Stimulated activated CD8-positive, alpha-beta memory T cell treated with anti-CD3 and anti-CD28 coated beads, Interleukin-4, amount 100 ng/mL, for 4 hours (primary cell): Measurements from ENCODE around the gene FLOT2.
"Not testable (repeated sequence)": the region's sequence is repeated elsewhere in the genome, so short reads cannot be mapped to it uniquely, and the experiment has no call there.

Experiments used
- DNase-seq, 2 donors: peaks; one replicate each; pipeline ENCODE4 v3.0.0-alpha.2; 2020; ENCODE audit warnings: low read depth in 2 of 2, low spot score in 1 of 2

Gene FLOT2

DNA sequence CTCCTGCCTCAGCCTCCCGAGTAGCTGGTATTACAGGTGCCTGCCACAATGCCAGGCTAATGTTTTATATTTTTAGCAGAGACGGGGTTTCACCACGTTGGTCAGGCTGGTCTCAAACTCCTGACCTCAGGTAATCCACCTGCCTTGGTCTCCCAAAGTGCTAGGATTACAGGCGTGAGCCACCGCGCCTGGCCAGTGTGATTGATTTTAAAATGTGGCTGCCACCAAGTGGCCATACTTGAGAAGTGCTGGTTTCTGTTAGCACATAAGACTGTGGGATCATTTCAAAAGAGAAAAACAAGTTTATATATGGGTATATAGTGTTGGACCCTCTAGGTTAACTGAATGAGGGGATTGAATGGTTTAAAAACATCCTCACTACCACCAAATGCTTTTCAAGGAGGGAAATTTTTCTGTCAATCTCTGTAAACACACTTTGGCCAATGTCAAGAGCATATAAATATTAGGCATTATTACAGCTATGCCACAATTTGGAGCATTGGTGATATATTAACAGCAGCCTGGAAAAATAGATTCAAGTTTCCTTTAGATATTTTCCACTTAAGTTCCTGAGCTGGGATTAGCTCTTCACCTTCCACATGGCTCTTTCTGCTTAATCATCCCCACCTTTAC is 18.9 kb upstream of the FLOT2 start:
- no peak for DNase-seq

DNA sequence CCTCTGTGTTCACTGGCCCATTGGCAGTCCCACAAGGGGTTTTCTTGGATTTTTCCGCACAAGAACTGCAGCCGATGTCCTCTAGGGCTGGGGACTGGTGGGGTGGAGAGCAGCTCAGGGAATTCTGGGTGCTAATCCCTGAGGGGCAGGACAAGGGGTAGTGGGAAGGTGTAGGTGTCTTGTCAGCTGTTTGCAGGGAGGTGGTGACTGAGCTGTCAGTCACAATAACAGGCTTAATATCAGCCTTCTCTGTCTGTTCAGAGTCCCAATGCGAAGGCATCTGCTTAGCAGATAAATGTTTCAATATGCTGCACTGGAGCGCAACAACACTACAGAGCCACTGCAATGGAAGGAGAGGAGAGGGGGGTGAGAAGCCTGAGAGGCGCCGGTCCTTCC is 15.4 kb upstream of the FLOT2 start:
- no peak for DNase-seq

DNA sequence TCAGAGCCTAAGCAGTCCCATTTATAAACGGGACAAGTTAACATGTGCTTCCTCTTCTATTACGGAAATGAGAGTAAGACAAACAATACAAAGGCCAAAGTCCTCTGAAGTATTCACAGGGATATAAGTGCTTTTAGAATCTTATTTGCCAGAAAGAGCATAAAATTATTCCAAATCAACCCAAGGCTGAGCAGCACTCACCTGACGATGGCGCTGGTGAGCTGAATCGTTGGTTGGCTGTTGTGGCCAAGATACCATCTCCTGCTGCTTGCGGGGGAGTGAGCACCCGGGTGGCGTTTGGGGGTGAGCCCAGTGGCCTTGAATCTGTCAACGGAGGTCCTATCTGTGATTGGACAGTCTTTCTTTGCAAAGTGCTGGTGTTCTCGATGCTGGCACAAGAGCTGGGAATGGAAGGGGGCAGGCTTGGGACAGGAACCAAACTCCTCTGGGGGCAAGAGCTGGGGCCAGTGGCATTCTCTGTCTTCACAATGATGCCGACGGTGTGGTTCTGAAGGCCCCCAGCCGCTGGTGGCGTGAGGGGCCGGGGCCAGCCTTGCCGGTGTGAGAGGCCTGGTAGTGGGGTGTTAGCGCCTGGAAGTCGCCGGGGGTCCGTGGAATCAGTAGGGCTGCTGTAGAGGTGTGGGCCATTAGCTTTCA is 14.9 kb upstream of the FLOT2 start:
- no peak for DNase-seq

DNA sequence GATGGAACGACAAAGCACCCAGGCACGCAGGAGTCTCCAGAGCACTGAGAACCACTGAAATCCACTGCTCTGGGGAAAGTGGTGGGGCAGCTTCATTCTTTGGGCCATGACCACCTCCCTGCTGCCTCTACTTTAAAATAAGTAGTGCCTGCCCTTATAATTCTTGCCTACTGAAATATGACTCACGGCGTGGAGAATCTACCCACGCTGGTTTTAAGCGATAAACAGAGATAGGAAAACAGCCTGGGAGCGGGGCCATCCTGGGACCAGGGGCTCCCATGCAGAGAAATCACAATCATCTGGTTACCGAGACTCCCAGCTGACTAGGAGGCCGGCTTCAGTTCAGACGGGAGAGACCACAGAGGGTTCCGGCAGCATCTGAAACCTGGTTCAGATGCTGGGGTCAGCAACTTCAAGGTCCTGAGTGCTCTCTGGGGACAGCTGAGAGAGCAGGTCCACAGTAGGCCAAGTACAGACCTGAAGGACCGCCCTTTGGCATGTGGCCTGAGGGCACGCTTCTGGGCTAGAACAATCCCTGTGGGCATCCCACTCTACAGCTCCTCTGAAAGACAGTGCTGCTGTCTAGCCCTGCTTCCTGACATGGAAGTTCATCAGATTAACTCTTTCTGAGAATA is 14.0 kb upstream of the FLOT2 start:
- no peak for DNase-seq

DNA sequence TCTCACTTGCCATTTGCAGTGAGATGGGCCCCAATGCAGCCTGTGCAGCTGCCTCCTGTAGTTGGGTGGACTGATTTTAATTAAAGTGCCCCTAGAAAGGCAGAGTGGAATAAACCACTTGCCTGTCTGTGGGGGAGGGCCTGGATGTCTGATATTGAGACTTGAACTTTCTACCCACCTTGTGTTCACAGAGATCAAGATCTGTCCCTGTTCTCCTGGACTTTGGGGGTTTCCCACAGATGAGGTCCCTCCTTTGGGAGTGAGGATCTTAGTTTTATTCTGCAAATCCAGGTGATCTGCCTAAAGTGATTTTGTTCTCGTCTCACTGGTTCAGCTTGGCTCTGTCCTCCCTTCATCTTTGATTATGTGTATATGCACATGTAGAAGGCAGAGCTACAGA is 13.0 kb upstream of the FLOT2 start:
- DNase-seq = no peak

DNA sequence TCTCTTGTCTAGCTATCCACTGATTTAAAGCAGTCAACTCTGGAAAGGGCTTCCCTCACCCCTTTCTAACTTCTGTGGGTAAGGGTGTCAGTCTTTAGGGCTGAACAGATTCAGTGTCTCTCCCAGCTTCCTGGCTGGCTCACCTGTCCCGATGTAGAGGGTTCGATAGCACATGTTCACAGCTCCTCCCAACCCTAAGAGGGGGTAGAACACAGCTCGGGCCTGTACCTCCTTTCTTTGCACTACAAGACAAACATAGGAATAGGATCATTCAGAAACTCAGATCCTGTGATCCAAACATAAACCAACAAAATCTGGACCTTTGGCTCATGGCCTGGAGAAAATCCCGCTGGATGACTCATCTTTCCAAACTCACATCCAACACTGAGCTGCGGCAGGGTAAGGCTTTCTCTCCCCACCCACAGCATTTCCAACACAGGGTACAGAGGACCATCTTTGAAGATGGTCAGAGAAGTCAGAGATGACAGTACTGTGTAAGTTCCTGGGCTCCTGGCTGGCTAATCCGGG is 11.2 kb upstream of the FLOT2 start:
- DNase-seq = no peak

DNA sequence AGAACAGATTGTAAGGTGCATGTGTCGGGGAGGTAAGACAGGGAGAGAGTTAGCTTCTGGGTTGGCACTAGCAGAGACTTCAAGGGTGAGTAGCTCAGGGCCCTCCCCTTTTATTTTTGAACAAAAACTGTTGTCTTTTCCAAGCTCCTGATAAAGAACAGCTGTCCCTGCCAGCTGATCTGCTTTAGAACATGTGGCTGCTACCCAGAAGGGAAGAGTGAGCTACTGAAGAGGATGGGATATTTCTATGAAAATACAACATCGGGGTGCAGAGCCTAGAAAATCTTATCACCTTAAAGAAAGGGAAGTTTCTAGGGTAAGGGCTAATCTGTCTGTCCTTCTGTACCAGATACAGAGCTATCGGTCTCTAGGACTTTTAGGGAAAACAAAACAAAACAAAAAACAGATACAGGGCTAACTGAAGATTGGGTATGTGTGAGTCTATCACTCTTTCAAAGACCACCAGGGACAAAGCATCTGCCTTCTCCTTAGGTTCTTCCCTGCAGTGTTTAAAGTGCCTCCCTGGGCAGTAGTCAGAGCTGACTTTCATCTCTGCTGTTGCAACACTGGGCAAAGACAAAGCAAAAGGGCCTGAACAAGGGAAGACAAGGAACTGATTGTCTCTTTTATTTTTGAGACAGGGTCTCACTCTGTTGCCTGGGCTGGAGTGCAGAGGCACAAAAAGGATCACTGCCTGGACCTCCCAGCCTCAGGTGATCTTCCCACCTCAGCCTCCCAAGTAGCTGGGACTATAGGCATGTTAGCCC is 10.4 kb upstream of the FLOT2 start:
- no peak for DNase-seq

DNA sequence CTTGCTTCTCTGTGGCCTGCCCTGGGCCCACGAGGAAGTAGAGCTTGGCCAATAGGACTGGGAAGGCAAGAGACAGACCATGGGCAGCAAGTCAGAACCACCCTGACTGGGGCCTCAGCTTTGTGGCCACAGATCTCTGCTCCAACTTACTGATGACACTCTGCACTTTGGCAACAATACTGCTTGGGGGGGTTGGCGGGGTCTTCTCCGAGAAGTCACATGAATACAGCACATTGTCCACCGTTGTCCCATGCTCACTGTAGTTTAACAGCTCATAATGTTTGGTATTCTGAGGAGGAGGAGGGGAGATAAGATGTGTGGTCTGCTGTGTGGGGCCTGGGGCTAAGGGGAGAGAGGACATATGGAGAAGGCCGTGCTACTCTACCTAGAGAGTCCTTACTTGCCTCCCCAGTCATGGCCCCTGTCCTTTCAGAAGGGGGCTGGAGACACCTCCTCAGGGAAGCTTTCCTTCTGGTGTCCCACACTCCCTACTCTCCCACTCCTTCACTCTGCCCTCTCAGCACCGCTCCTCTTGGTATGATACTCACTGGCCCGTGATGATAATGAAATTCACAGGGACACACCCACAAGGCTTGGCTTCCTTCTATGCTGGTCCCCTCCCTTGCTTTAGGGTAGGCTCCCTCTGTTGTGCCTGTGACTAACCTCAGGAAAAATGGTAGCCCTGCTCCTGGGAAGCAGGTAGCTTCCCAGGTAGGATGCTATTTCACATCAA is 9.3 kb upstream of the FLOT2 start:
- no peak for DNase-seq

DNA sequence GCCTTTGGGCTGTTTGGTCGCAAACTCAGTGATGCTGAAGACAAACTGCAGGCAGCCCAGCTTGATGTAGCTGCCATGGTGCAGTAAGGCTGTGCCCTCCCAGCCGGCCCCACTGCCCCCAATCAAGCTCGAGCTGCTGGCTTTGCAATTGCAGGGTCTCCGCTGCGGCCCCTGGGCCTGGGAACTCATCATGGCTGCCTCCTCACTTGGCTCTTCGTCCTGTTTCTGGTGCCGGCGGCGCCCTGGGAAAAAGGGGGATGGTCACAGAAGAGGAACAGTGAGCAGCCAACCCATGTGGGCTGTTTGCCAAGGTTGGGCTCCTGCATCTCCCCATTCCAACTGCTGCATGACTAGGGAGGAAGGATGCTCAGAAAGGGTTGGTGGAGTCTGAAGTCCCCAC is 8.7 kb upstream of the FLOT2 start:
- DNase-seq = no peak

DNA sequence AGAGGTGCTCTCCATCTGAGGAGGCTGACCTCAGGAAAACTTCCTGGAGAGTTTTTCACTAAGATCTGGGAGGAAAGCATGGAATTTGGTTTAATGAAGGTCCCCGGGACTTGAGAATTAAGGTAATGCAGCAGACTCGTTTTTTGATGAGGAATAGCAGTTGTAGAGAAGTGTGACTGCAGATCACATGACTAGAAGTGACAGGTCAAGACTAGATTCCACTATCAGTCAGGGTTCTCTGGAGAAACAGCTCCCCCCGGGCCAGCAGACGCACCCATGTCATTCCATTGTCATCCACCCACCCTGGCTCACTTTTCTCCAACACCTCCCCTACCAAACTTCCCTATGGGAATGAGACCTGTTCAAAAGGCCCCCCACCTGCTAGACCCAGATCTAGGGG is 7.3 kb upstream of the FLOT2 start:
- no peak for DNase-seq

DNA sequence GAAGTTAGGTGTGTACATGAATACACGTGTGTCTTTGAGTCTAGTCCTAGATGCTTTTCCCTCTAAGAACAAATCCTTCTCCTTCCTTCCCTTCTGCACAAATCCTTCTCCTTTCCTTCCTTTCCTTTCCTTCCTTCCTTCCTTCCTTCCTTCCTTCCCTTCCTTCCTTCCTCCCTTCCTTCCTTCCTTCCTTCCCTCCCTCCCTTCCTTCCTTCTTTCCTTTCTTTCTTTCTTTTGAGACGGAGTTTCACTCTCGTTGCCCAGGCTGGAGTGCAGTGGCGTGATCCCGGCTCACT is 6.0 kb upstream of the FLOT2 start:
- DNase-seq = not testable (repeated sequence)

DNA sequence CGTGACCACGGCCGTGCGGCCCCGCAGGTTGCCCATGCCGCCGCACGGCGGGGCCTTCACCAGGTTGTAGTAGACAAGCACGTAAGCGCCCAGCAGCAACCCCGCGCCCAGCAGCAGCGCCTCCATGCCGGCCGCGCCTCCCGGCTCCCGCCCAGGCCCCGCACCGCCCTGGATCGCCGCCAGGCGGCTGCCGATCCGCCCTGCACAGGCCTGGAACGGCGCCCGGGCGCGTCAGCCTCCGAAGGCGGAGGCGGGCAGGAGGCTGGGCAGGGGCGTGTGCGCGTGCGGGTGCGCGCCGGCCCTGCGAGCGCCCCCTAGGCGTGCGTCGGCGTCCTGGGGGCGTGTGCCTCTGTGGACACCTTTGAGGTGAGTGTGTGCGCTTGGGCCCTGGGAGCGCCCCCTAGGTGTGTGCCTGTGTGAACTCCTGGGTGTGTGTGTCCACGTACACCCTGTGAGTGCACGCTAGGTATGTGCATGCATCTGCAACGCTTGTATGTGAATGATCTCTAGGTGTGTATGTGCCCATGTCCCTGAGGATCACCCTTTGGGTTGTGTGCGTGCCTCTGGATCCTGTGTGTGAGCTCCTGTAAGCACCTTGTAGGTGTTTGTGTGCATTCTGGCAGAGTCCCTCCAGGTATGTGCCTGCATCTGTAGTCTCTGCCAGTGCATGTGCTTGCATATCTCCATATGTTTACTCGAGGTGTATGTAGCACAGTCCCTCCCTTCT is 5.4 kb upstream of the FLOT2 start, which contains the start of gene DHRS13:
TSS of gene DHRS13 (minus strand) at position 261 of the 727 bp plus-strand sequence. CDS start at position 126, 135 bp downstream.
- peak; percentile 73 to 84 for DNase-seq

DNA sequence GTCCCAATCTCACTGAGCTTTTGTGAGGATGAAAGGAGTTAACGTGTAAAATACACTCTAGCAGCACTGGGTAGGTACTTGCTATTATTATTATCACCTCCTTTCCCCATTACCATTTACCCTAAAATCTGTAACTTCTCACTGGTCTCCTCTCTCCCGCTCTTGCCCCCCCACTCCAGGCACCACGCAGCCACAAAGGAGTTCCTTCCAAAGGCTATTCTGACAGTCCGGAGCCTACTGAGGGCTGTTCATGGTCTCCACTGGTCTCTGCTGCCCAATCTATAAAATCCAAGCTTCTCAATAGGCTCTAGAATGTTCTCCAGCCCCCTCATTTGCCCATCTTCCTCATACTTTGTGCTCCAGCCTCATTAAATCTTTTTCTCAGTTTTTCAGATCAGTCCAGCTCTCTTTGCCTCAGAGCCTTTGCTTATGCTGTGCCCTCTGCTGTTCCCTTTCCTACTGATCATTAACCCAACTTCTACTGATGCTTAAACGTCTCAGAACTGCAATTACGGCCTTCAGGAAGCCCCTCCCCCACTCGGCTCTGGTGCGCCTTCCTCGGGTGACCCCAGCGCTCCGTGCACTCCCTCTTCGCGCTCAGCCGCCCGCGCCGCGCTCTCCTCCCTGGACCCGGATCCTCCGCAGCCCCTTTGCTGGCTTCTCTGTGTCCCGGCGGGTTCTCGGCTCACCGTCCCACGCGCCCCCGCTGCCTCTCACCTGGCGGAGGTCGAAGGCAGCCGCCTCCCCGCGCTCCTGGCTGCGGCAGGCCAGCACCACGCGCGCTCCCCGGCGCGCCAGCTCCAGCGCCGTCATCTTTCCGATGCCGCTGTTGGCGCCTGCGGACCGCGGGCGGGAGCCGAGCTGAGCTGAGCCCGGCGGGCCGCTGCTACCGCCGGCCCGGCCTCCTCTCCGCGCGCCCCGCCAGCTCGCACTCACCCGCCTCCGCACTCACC is 4.6 kb upstream of the FLOT2 start:
- peak in 1 of 2 donors; percentile 15 for DNase-seq

DNA sequence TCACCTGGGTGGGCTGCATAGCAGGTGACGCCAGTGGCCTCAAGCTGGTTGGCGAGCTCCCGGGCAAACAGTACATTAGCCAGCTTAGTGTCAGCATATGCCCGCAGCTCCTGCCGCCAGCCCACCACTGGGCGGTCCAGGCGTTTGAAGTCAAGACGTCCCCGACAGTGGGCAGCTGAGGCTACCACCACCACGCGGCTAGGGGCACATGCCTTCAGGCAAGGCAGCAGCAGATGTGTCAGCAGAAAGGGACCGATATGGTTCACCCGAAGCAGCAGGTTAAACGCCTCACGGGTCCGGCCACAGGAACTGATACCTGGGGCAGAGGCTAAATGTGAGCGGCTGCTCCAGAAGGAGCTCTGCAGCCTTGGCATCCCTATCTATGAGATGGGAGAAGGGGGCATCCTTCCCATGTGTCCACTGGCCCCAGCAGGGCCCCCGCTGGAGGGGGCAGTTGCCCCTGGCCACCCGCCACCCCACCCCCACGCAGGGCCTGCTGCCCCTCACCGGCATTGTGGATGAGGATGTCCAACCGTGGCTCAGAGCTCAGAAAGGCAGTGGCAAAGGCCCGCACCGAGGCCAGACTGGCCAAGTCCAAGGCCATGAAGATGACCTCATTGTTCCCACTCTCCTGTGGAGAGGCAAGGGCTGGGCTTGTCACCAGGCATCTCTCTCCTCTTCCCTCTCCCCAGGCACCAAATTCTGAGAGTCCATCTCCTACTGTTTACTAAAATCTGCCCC is 3.6 kb upstream of the FLOT2 start:
- DNase-seq = no peak

DNA sequence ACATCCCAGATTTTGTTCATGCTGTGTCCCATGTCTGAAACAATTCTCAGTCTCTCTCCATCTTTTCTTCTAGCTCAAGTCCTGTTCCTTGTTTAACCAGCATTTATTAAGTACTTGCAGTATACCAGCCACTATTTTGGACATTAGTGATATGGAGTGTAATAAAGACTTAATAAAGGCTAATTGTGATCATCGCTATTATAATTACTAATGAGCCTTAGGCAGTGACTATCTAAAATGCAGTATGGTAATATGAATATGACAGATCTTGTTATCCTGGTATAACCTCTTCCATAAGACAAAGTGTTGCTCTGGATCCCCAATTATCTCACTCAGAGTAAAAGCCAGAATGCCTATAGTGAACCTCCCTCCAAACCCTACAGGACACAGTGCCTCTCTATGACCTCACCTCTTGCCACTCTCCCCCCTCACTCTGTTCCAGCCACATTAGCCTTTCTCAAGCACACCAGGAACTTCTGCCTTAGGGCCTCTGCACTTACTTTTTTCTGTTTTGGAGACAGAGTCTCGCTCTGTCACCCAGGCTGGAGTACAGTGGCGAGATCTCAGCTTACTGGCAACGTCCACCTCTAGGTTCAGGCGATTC is 1.8 kb upstream of the FLOT2 start:
- no peak for DNase-seq

DNA sequence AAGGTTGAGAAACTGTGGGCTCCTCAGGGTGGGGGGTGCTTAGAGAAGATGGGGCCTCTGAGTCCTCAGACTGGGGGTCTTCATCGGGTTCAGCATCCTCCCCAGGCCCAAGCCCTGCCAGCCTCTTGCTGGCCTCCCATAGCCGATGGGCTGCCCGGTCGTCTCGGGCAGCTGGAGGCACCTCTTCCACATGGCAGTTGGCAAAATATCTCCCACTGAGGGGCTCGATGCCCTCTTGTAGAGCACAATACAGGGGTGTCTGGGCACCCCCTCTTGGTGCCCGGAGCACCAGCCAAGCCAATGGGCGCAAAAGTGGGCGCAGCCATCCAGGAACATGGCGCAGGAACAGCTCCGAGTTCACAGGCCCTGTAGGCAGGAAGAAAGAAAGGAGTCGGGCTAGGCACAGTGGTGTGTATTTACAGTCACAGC is 1.0 kb upstream of the FLOT2 start:
- DNase-seq = no peak

DNA sequence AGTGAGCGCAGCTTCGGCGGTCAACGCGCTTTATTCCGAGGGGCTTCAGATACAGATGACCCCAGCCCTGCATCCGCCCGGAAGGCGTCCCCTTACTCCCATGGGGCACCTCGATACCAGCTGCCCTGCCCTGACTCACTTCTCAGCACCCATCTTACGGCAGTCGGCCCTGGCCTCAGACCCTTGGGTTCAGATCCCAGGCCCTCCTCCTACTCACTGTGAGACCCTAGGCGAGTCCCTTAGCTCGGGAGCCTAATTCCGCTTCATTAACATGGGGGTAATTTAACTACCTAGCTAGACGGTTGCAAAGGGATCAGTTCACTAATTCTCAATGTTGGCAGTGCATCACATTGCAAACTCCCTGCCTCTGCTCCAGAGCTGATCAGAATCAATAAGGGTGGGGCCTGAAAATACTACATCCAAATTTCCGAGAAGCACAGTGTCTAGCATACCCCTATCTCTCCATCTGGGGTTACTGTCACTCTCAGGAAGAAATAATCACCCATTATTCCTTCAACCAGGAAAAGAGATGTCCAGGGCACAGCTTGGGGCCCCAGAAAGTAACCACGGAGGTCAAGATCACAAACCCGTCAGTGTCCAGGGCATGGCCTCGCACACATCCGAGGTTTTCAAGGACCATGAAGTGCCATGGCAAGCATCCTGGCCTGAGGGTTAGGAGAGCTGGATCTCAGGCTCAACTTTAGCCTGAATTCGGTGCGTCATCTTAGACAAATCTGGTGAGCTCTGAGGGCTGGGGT is 415 bp upstream of the FLOT2 start:
- DNase-seq = no peak
